Measurements from ENCODE around the gene UCP3. TPM values are rescaled to one million over a fixed set of nuclear protein-coding genes. Genes with fewer than 3 reads are reported as not detected.

Gene UCP3
- total RNA-seq, 1 donor from 2014 or later: 0.06 TPM

DNA sequence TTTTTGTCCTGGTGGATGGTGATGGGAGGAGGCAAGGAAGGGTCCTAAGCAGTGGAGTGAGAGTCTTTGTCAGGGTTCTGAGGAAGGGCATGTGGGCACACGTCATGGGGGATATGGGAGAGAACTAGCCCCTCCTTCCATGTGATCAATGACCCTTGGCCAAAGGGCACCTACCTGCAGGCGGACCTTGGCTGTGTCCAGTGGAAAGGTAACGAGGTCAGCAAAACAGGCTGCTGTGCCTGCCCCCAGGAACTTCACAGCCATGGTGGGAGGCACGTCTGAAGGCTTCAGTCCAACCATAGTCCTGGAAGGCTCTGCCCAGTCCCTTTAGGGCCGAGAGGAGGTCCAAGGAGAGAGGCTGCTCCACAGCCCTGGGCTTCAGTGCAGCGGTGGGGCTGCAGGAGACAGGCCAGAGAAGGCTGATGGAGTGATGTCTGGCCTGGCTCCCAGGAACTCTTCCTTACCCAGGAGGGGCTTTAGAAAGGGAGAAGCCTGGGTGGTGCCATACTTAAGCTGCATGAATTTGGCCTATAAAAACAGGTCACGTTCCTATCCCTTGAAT lies 2.1 kb downstream of the UCP3 start:
- no peak for DNase-seq (ENCODE audit: low read depth)
- TF ChIP-seq, protein P1, sequence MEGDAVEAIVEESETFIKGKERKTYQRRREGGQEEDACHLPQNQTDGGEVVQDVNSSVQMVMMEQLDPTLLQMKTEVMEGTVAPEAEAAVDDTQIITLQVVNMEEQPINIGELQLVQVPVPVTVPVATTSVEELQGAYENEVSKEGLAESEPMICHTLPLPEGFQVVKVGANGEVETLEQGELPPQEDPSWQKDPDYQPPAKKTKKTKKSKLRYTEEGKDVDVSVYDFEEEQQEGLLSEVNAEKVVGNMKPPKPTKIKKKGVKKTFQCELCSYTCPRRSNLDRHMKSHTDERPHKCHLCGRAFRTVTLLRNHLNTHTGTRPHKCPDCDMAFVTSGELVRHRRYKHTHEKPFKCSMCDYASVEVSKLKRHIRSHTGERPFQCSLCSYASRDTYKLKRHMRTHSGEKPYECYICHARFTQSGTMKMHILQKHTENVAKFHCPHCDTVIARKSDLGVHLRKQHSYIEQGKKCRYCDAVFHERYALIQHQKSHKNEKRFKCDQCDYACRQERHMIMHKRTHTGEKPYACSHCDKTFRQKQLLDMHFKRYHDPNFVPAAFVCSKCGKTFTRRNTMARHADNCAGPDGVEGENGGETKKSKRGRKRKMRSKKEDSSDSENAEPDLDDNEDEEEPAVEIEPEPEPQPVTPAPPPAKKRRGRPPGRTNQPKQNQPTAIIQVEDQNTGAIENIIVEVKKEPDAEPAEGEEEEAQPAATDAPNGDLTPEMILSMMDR (conservative IDR thresholded peaks at IDR 0.05; ENCODE audit: low read depth, low read length): no peak
- H3K4me3 ChIP-seq (ENCODE audit: low read depth, low read length): no peak overlapping the region

DNA sequence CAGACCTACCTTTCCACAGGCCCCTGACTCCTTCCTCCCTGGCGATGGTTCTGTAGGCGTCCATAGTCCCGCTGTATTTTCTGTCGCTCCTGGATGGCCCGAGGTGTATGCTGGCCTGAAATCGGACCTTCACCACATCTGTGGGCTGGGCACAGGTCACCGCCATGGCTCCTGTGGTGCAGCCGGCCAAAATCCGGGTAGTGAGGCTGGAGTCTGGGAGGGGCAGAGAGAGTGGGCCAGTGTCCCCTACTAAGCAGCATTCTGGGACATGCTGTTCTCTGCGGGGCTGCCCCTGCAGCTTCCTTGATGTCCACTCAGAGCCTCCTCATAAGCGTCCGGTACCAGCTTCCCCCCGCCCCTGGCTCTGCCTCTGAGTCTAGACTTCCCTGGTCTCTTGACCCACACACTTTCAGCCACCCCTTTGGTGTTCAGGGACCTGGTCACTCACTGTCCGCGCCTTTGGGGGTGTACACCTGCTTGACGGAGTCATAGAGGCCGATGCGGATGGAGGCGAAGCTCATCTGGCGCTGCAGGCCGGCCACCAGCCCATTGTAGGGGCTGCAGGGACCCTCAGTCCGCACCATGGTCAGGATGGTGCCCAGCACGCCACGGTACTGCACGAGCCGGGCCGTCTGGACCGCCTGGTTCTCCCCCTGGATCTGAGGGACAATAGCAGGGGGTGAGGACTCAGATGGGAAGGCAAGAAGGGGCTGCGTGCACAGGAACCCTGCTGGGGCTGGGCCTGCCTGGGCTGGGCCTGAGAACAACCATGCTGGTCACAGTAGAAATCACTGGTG lies 3.0 kb downstream of the UCP3 start:
- H3K4me3 ChIP-seq (ENCODE audit: low read depth, low read length): no peak overlapping the region
- DNase-seq (ENCODE audit: low read depth): no peak
- TF ChIP-seq, protein P1 (conservative IDR thresholded peaks at IDR 0.05; ENCODE audit: low read depth, low read length): no peak

DNA sequence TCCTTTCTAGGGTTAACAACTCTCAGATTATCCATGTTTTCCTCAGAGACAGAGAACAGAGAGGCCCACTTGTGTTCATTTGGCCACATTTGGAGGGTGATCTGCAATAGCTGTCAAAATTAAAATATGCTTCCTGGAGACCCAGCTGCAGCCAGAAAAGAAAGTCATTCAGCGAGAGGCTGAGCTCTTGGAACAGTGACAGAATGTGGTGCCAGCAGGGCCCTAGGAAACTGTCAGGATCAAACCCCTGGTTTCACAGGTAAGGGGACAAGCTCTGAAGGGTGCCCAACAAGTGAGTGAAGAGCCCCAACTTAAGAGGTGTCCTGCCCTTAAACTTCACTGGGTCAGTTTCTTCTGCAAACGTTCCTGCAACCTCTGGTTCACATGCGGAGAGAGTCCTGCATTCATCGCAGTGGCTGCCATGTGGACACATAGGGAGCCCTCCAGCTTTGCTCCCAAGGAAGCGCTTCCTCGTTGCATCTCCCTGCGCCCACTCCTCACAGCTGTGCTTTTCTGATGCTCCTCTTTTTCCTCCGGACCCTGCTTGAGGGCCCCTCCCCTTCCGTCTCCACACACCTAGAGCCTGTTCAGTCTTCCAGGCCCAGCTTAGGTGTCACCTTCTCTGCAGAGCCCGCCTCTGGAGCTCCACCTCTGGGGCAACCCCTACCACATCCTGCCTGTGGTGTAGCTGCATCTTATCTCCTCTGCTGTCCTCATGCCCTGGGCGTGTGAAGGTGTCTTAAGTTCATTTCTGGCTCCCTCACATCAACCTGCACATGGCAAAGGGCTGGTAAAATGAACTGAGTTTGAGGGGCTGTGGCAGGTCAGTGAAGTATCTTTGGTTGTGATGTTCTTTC lies 3.9 kb downstream of the UCP3 start:
- TF ChIP-seq, protein P1 (conservative IDR thresholded peaks at IDR 0.05; ENCODE audit: low read depth, low read length): no peak
- no peak for DNase-seq (ENCODE audit: low read depth)
- H3K4me3 ChIP-seq (ENCODE audit: low read depth, low read length): no peak overlapping the region

DNA sequence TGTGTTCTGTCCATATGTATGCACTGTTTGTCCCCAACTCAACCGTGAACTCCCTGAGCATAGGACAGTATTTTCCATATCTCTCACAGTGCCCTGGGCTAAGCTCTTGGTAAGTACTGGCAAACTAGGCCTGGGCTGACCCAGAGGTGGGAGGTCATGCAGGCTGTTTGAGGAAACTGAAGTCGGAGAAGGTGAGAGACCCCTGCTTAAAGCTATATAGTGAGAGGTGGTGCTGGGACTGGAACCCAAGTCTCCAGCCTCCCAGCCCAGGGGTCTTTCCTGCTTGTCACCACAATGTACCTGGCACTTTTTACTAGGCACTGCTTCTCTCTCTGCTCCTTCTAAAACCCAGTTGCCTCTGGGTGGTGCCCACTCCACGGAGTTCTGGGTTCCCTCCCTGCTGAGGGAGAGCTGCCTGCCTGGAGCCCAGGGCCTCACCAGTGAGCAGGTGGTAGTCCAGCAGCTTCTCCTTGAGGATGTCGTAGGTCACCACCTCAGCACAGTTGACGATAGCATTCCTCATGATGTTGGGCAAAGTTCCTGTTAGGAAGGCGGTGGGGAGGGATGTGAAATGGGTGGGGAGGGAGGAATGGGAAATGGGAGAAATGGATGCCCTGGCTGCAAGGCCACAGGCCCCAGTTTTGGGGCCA lies 4.7 kb downstream of the UCP3 start:
- no peak for DNase-seq (ENCODE audit: low read depth)
- TF ChIP-seq, protein P1 (conservative IDR thresholded peaks at IDR 0.05; ENCODE audit: low read depth, low read length): no peak
- no peak overlapping the region for H3K4me3 ChIP-seq (ENCODE audit: low read depth, low read length)

DNA sequence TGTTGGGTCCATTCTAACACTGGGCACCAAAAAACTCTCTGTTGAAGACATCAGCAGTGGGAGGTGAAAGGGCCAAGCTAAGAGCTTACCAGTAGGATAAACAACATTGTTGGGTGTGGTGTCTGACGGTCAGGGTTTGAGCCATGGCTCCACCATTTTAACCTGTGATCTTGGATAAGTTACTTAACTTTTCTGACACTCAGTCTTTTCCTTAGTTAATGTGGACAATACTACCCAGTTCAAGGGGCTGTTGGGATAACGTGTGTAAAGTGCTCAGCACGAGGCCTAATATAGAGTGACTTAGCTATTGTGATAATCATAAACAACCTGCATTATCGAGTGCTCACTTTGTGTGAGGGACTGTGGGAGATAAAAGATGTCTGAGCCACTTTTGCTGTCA lies 6.1 kb downstream of the UCP3 start:
- H3K4me3 ChIP-seq (ENCODE audit: low read depth, low read length): no peak overlapping the region
- no peak for DNase-seq (ENCODE audit: low read depth)
- TF ChIP-seq, protein P1 (conservative IDR thresholded peaks at IDR 0.05; ENCODE audit: low read depth, low read length): no peak

DNA sequence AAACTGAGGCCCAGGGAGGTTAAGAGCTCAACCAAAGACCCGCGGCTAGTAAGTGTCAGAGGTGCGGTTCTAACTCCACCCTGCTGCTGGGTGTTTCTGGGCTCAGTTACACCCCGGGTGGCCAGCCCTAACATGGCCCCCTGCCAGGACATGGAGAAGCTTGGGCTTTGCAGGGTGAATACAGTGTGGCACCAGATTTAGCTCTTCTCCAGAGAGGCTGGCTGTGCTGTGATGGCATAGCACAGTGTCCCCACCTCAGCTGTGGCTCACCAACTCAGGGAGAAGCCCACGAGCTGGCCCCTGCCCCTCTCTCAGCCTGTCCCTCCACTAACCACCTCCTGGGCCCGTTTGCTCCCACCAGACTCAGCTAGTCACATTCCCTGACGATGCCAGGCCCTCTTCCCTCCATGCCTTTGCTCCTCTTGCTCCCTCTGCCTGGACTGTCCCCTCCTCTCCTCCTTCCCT lies 7.0 kb downstream of the UCP3 start:
- TF ChIP-seq, protein P1 (conservative IDR thresholded peaks at IDR 0.05; ENCODE audit: low read depth, low read length): no peak
- no peak overlapping the region for H3K4me3 ChIP-seq (ENCODE audit: low read depth, low read length)
- DNase-seq (ENCODE audit: low read depth): no peak
